ENCODE data around the gene MEOX2. TPM values are rescaled to one million over a fixed set of nuclear protein-coding genes. Genes with fewer than 3 reads are reported as not detected.

MEOX2 gene
- total RNA-seq (2022; extraction: Qiagen RNA extraction): not detected in 5 replicates

DNA sequence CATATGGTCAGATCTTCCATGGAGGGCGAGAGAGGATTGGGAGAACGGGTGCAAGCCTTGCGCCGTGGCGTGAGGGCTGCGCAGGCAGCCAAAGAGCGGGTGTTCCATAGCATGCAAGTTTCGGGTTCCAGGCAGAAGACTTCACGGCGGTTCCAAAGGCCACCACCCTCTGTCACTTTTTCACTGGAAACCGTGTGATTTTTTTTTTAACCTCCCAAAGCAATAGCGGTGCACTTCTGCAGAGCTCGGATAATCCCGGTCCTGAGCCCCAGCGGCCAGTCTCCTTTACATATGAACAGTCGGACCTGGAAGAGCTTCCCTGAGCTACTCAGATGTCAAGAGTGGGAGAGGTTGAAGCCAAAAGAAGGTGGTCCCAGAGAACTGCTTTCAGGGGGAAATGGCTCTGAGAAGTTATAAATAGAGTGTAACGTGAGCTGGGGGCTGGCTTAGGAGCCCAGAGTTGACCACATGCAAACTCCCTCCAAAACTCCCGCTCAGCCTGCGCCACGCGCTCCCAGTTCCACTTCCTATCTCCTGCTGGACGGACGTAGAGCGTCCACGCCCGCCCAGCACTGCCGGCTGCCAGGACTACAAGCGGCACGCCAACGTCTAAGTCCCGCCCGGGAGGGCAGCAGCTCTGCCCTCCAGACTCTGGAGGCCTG is at the start of gene MEOX2:
Gene MEOX2 (minus strand): TSS at position 389 of the 662 bp plus-strand sequence. CDS start 281 bp downstream, at position 108.

DNA sequence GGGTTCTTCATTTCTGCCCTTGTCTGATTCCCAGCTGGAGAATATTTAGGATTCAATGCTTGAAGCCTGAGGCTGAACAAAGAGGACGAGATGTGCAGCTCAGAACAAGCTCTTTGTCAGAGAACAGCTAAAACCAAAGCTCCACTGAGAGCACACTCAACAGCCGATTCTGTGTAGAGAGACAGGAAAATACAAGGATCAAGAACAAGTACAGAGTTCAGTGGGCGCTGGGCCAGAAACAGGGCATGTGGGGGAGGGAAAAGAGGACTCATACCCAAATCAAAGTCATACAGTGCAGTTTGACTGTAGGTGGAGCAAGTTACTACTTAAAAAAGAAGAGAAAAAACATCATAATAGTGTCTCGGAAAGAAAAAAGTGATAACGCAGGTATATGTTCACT is 124.6 kb downstream of the MEOX2 start, which contains the start of gene AGMO:
Gene AGMO (minus strand): TSS at position 181 of the 400 bp plus-strand sequence.

Other genes starting within 250 kb of the MEOX2 start
- 0.59 to 1.2 TPM (median 0.92 TPM) in 5 replicates for gene AGMO, start 124.7 kb downstream of the MEOX2 start, total RNA-seq (2022; extraction: Qiagen RNA extraction)

Measured in A549 treated with dexamethasone at 1 μM for 4 hours (cell line).